ENCODE measurements around the gene CREB5. TPM values are rescaled to one million over a fixed set of nuclear protein-coding genes. Genes with fewer than 3 reads are reported as not detected.
A peak's percentile ranks its signal among the peaks of the same experiment; 100 is the strongest.

The CREB5 gene
- total and polyA plus RNA-seq, 2 of the 8 experiments (the other 6 are each of a cell fraction or from before 2014, with no cell fraction given) = 2.4 to 2.7 TPM

- TF ChIP-seq CHD7 (IDR thresholded peaks at IDR 0.05; ENCODE audit: insufficient replicate concordance, low read length) (peak; percentile 36), CTBP2 (IDR thresholded peaks at IDR 0.05; ENCODE audit: borderline replicate concordance, insufficient read depth, insufficient read length, low read length) (no peak), CEBPB (IDR thresholded peaks at IDR 0.05; ENCODE audit: low read depth, low read length) (no peak), BCL11A (IDR thresholded peaks at IDR 0.05; ENCODE audit: low read depth in 2 of 2, low read length in 2 of 2) (no peak), GTF2F1 (IDR thresholded peaks at IDR 0.05; ENCODE audit: borderline replicate concordance, low read depth, low read length) (no peak), RFX5 (IDR thresholded peaks at IDR 0.05; ENCODE audit: borderline replicate concordance, low read depth, low read length) (no peak), RNF2 (IDR thresholded peaks at IDR 0.05; ENCODE audit: borderline replicate concordance, low read depth, low read length, missing control alignments, poor library complexity, severe bottlenecking) (no peak), SRF (IDR thresholded peaks at IDR 0.05; ENCODE audit: low read depth, low read length) (no peak), SIN3A (conservative IDR thresholded peaks at IDR 0.05 in 1 of 2, IDR thresholded peaks at IDR 0.05 in 1 of 2; ENCODE audit: low read depth in 1 of 2, low read length in 2 of 2) (no peak), TCF12 (IDR thresholded peaks at IDR 0.05; ENCODE audit: low read depth, low read length) (no peak), SP1 (IDR thresholded peaks at IDR 0.05; ENCODE audit: low read depth, low read length) (peak; percentile 56; the same call in 1 of the 2 replicates)
Observed at GRCh38 chr7:28433699-28434219, 21.4 kb downstream of the CREB5 start (continued).
